ENCODE data around the gene HNRNPA3. TPM values are rescaled to one million over a fixed set of nuclear protein-coding genes. Genes with fewer than 3 reads are reported as not detected.

The HNRNPA3 gene
- total and polyA plus RNA-seq, 2 of the 13 experiments (the other 11 are each of a cell fraction or from before 2014, with no cell fraction given): 73.3 to 97.7 TPM

DNA sequence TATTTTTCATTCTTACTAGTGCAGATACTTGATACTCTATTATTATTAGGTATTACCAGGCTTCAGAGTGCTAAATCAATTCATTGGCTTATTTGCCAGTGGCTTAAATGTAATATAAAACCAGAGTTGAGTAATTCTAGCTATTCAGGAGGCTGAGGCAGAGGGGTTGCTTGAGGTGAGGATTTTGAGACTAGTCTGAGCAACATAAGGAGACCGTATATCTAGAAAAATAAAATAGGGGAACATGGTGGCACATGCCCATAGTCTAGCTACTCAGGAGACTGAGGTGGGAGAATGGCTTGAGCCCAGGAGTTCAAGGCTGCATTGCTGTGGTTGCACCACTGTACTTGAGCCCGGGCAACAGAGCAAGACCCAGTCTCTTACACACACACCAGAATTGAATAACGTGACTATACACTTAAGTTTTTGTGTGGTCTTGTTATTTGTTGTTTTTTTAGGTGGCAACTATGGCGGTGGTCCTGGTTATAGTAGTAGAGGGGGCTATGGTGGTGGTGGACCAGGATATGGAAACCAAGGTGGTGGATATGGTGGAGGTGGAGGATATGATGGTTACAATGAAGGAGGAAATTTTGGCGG, 4.8 kb downstream of the HNRNPA3 start:
- Histone ChIP-seq H3K9ac (ENCODE audit: insufficient read depth, low read depth, low read length) (no peak overlapping the region), H3K27ac (ENCODE audit: extremely low read length, insufficient read depth, low read length) (no peak overlapping the region), H3K9me3 (ENCODE audit: low read length) (no peaks in the 10 kb centered on the region), H4K20me1 (ENCODE audit: insufficient read depth, low read length) (peaks cover 74% of the 10 kb centered on the region), H3K36me3 (replicated peaks in 1 of 2; ENCODE audit: control insufficient read depth in 1 of 2, insufficient read depth in 2 of 2, low read length in 2 of 2) (peaks cover 17 to 64% of the 10 kb centered on the region in 2 experiments), H3K79me2 (ENCODE audit: insufficient read depth, low read length) (peaks cover 71% of the 10 kb centered on the region), H3K4me2 (ENCODE audit: low read depth, low read length) (no peak overlapping the region; the same call in 1 of the 2 replicates), H3K4me1 (ENCODE audit: insufficient read depth, low read length) (peaks cover 52% of the 10 kb centered on the region), H3K27me3 (ENCODE audit: control insufficient read depth in 1 of 2, insufficient read depth in 2 of 2, low read length in 2 of 2) (no peaks in the 10 kb centered on the region; a peak in 1 of 5 replicates), H2AFZ (ENCODE audit: low read length) (no peak overlapping the region), H3K4me3 (replicated peaks in 1 of 3; ENCODE audit: insufficient read depth in 1 of 3, low read depth in 2 of 3, low read length in 3 of 3) (no peak overlapping the region)
- in situ Hi-C loops (cut with HindIII; ENCODE audit: extremely low pct_ligation_motif_present, low pct_unique_long_range_greater_than_20kb): no loop called here
- ATAC-seq (no peak), DNase-seq (ENCODE audit: low spot score) (no peak), FAIRE-seq (no peak)
- ChIA-PET POLR2A (interaction anchor here (0.9 to 1.3 kb wide), 4 partner anchors 9 to 181 kb away, joined by 3 to 5 read pairs (median 4); no protein-coding TSS in a partner anchor), CTCF (ENCODE audit: low intra/inter-chr PET ratio, low total read pairs) (no interaction called here)
- no TSS peak for BruUV-seq (replicated peaks)
- WGBS (ENCODE audit: low lambda C conversion rate): 92% methylated on average over 5 of the region's 5 CpGs
- intact Hi-C loops (cut with micrococcal nuclease; ENCODE audit: unreplicated experiment): no loop called here
- TF ChIP-seq ZNF333 (CRISPR knock-in tag; IDR thresholded peaks at IDR 0.05; ENCODE audit: borderline replicate concordance) (no peak), ZSCAN21 (CRISPR knock-in tag; IDR thresholded peaks at IDR 0.05; ENCODE audit: borderline replicate concordance) (no peak), NCOA1 (CRISPR knock-in tag; IDR thresholded peaks at IDR 0.05) (no peak), POLR2AphosphoS5 (IDR thresholded peaks at IDR 0.05; ENCODE audit: low read depth, low read length) (0 out of 2 replicates have a peak, but pooled peaks have one; percentile 26), ESRRA (CRISPR knock-in tag; IDR thresholded peaks at IDR 0.05; ENCODE audit: low read depth) (no peak), ONECUT2 (CRISPR knock-in tag; IDR thresholded peaks at IDR 0.05) (no peak), SMC3 (IDR thresholded peaks at IDR 0.05; ENCODE audit: low read length) (no peak), ZNF510 (CRISPR knock-in tag; IDR thresholded peaks at IDR 0.05; ENCODE audit: low read depth) (no peak), POLR2A (IDR thresholded peaks at IDR 0.05; ENCODE audit: insufficient read depth in 1 of 2, low read depth in 2 of 2, low read length in 2 of 2) (peak; percentile 26 to 50; a peak in 3 of 4 replicates), ZSCAN9 (CRISPR knock-in tag; IDR thresholded peaks at IDR 0.05; ENCODE audit: borderline replicate concordance) (no peak), TAF15 (IDR thresholded peaks at IDR 0.05; ENCODE audit: low read depth, low read length, poor library complexity, severe bottlenecking) (no peak), MTF1 (CRISPR knock-in tag; IDR thresholded peaks at IDR 0.05) (no peak), HIVEP1 (CRISPR knock-in tag; IDR thresholded peaks at IDR 0.05) (no peak), KLF12 (CRISPR knock-in tag; IDR thresholded peaks at IDR 0.05; ENCODE audit: borderline replicate concordance) (no peak), RBFOX2 (IDR thresholded peaks at IDR 0.05; ENCODE audit: low read depth, low read length) (peak; percentile 64), SIX1 (CRISPR knock-in tag; IDR thresholded peaks at IDR 0.05; ENCODE audit: borderline replicate concordance) (no peak), ZNF546 (CRISPR knock-in tag; conservative IDR thresholded peaks at IDR 0.05) (no peak), RBM22 (optimal IDR thresholded peaks at IDR 0.05; ENCODE audit: low read length) (peak; percentile 77), ZNF670 (CRISPR knock-in tag; IDR thresholded peaks at IDR 0.05; ENCODE audit: borderline replicate concordance) (no peak), POLR2AphosphoS2 (IDR thresholded peaks at IDR 0.05; ENCODE audit: low read depth, low read length) (peak; percentile 42; the same call in 1 of the 2 replicates), NFYB (CRISPR knock-in tag; IDR thresholded peaks at IDR 0.05) (no peak), ZFAT (CRISPR knock-in tag; conservative IDR thresholded peaks at IDR 0.05) (no peak), TBX3 (IDR thresholded peaks at IDR 0.05; ENCODE audit: borderline replicate concordance) (no peak), ZNF282 (IDR thresholded peaks at IDR 0.05; ENCODE audit: partially characterized antibody) (no peak), ZNF543 (CRISPR knock-in tag; IDR thresholded peaks at IDR 0.05) (0 out of 2 replicates have a peak, but pooled peaks have one; percentile 40), REXO4 (CRISPR knock-in tag; IDR thresholded peaks at IDR 0.05; ENCODE audit: borderline replicate concordance) (no peak), AGO2 (optimal IDR thresholded peaks at IDR 0.05; ENCODE audit: low read depth, low read length) (peak; percentile 56), POLR2G (IDR thresholded peaks at IDR 0.05; ENCODE audit: low read depth, low read length) (peak; percentile 42; the same call in 1 of the 2 replicates)

Measured in HepG2 (cell line).